Fibroblast of pulmonary artery (primary cell): ENCODE results near the gene COL6A2.

ENCODE experiments used
- DNase-seq: peaks from one replicate; pipeline ENCODE4 v3.0.0-alpha.2; 2010; ENCODE audit warnings: low read depth
- H3K4me3 ChIP-seq: replicated peaks from 2 replicates; pipeline ENCODE4 v1.5.1; 2011; ENCODE audit warnings: low read depth, mild to moderate bottlenecking, control low read depth, low read length, moderate library complexity
- TF ChIP-seq, protein P1 (sequence below): IDR thresholded peaks from 2 replicates; pipeline ENCODE4 v1.5.1; 2011; ENCODE audit warnings: mild to moderate bottlenecking, control low read depth, low read length, inconsistent platforms; ENCODE audit errors: missing control alignments

The COL6A2 gene

GRCh38 chr21:46152927-46153246 lies 55.0 kb downstream of the COL6A2 start:
- no peak for DNase-seq
- no peak overlapping the region for H3K4me3 ChIP-seq
- TF ChIP-seq, protein P1, sequence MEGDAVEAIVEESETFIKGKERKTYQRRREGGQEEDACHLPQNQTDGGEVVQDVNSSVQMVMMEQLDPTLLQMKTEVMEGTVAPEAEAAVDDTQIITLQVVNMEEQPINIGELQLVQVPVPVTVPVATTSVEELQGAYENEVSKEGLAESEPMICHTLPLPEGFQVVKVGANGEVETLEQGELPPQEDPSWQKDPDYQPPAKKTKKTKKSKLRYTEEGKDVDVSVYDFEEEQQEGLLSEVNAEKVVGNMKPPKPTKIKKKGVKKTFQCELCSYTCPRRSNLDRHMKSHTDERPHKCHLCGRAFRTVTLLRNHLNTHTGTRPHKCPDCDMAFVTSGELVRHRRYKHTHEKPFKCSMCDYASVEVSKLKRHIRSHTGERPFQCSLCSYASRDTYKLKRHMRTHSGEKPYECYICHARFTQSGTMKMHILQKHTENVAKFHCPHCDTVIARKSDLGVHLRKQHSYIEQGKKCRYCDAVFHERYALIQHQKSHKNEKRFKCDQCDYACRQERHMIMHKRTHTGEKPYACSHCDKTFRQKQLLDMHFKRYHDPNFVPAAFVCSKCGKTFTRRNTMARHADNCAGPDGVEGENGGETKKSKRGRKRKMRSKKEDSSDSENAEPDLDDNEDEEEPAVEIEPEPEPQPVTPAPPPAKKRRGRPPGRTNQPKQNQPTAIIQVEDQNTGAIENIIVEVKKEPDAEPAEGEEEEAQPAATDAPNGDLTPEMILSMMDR: no peak

DNA sequence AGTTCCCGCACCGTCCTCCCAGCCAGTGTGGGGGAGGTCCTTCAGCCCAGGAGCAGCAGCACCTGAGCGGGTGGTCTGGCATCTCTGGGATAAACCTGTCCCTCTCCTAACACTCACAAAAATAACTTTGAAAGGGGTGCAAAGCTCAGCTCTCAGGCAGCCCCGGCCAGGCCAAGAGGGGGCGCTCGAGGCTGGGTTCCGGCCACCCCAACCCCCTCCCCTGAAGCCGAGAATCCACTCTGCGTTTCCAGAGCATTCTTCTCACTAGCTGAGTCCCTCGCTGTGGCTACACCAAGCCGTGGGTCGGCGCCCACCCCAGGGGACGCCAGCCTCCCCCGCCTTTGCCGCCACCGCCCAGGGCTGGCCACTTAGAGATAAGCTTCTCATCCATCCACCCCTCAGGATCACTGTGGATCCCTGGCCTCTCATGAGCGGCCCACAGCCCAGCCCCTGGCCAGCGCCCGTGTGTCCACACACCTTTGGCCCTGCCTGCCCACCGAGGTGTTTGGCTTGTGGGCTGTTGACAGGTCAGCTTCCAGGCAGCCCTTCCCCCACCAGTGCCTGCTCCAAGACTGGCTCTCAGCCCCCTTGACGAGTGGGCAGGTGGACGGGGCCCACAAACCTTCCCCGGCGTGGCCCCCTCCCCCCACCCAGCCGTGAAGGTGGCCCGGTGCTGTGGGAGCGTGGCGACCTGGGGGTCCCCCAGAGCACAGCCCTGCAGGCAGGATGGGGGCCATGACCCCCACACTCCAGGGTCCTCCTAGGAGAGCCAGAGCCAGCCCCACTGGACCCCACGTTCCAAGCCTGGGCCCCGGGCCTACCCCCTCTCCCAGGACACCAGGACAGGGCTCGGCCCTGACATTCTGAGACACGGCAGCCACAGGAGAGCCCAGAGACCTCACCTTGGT lies 55.6 kb downstream of the COL6A2 start:
- peak; percentile 60 for DNase-seq
- TF ChIP-seq, protein P1: peak; percentile 80
- H3K4me3 ChIP-seq: no peak overlapping the region

DNA sequence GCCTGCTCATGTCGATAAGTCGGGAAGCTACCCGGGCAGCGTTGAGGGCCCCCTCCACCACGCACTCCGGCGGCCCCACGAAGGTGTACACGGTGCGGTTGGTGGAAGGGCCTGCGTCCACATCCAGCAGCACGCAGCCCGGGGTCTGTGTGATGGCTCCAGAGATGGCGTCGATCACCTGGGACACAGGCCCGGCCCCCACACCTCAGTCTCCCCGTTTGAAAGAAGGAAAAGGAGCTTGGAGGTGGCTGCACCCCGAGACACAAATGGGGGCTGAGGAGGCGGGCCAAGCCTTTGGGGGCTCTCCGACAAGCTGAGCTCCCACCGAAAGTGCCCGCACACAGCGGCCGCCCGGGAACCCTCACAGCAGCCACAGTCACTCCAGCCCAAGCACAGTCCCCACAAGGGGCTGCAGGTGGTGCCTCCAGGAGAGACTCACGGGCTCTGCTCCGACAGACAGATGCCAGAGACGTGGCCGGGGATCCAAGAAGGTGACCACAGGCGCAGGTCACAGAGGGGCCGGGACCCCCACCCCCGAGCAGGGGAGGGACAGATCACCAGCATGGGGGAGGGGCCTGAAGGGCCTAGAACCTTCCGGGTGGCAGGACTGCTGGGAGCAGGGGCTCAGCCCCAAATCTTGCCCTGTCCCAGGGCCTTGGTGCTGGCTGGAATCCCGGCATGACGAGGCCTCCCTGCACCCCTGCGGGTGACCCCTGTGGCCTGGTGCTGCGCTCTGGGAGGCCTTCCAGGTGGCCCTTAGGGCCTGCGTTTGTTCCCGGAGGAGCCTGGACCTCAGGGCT lies 56.4 kb downstream of the COL6A2 start:
- no peak overlapping the region for H3K4me3 ChIP-seq
- TF ChIP-seq, protein P1: no peak

GRCh38 chr21:46154955-46155513 lies 57.1 kb downstream of the COL6A2 start:
- no peak for DNase-seq
- H3K4me3 ChIP-seq: no peak overlapping the region
- TF ChIP-seq, protein P1: no peak

More for the DNA sequence above, 56.4 kb downstream of the COL6A2 start:
- no peak for DNase-seq

- no peak within 1 kb of the TSS for H3K4me3 ChIP-seq
- no peak for DNase-seq
- TF ChIP-seq, protein P1: no peak
These were observed 57.8 kb downstream of the COL6A2 start, which contains the start of gene FTCD for GRCh38 chr21:46155514-46156377. TSS of gene FTCD (minus strand) at chr21:46155579. CDS start at chr21:46155523, 56 bp downstream.

DNA sequence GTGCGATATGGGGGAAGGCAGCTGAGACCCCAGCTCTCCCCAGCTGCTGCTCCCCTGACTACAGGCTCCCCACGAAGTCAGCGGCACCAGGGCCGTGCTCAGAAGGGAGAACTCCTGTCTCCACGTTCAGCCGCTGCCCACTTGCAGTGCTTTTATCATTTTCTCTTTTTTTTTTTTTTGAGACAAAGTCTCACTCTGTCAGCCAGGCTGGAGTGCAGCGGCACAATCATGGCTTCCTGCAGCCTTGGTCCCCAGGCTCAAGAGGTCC lies 58.4 kb downstream of the COL6A2 start:
- H3K4me3 ChIP-seq: no peak overlapping the region
- TF ChIP-seq, protein P1: no peak
- DNase-seq: no peak
